ENCODE measurements around the gene TBX2.
A peak's percentile ranks its signal among the peaks of the same experiment; 100 is the strongest.
"Not testable (repeated sequence)": the region's sequence is repeated elsewhere in the genome, so short reads cannot be mapped to it uniquely, and the experiment has no call there.

The TBX2 gene

GRCh38 chr17:61415374-61416210, 15.9 kb downstream of the TBX2 start:
- DNase-seq: no peak

- no peak for DNase-seq
Observed at GRCh38 chr17:61416211-61416539, 16.5 kb downstream of the TBX2 start.

GRCh38 chr17:61416540-61417363, 17.1 kb downstream of the TBX2 start:
- peak; percentile 81 for DNase-seq

GRCh38 chr17:61418449-61418848, 18.8 kb downstream of the TBX2 start:
- DNase-seq: no peak

GRCh38 chr17:61419496-61420046, 19.9 kb downstream of the TBX2 start:
- DNase-seq: no peak

GRCh38 chr17:61420052-61420451, 20.4 kb downstream of the TBX2 start:
- no peak for DNase-seq

GRCh38 chr17:61420745-61421398, 21.2 kb downstream of the TBX2 start:
- no peak for DNase-seq

GRCh38 chr17:61421460-61421859, 21.8 kb downstream of the TBX2 start:
- no peak for DNase-seq

GRCh38 chr17:61422116-61422799, 22.6 kb downstream of the TBX2 start:
- no peak for DNase-seq

GRCh38 chr17:61422869-61423268, 23.2 kb downstream of the TBX2 start:
- DNase-seq: no peak

GRCh38 chr17:61423967-61424649, 24.5 kb downstream of the TBX2 start:
- no peak for DNase-seq

GRCh38 chr17:61425682-61426481, 26.2 kb downstream of the TBX2 start:
- no peak for DNase-seq

GRCh38 chr17:61426482-61427304, 27.1 kb downstream of the TBX2 start:
- DNase-seq: no peak

- DNase-seq: no peak
Observed at GRCh38 chr17:61427567-61427966, 27.9 kb downstream of the TBX2 start.

GRCh38 chr17:61429274-61429673, 29.6 kb downstream of the TBX2 start:
- DNase-seq: no peak

GRCh38 chr17:61429831-61430230, 30.2 kb downstream of the TBX2 start:
- not testable (repeated sequence) for DNase-seq

GRCh38 chr17:61431594-61432311, 32.1 kb downstream of the TBX2 start:
- no peak for DNase-seq

- no peak for DNase-seq
Observed at GRCh38 chr17:61436273-61436672, 36.6 kb downstream of the TBX2 start.

GRCh38 chr17:61436995-61437704, 37.5 kb downstream of the TBX2 start:
- DNase-seq: no peak
